ENCODE results near the gene ELF4.

Gene ELF4

DNA sequence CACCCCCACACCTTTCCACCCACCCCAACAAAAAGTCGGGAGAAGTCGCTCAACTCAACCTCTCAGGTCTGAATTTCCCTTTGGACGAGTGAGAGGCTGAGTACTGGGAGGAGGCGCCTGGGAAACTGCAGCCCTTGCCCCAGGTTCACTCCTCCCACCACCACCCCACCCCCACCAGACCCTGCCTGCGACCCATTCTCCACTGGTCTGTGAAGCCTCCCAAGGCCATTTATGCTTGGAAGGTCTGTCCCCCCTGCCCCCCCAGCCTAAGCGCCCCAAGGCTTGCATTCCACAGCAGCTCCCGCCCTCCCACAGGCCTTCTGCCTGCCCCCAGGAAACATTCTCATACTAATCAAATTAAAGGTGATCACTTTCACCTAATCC lies 27.2 kb downstream of the ELF4 start:
- TF ChIP-seq, protein P1, sequence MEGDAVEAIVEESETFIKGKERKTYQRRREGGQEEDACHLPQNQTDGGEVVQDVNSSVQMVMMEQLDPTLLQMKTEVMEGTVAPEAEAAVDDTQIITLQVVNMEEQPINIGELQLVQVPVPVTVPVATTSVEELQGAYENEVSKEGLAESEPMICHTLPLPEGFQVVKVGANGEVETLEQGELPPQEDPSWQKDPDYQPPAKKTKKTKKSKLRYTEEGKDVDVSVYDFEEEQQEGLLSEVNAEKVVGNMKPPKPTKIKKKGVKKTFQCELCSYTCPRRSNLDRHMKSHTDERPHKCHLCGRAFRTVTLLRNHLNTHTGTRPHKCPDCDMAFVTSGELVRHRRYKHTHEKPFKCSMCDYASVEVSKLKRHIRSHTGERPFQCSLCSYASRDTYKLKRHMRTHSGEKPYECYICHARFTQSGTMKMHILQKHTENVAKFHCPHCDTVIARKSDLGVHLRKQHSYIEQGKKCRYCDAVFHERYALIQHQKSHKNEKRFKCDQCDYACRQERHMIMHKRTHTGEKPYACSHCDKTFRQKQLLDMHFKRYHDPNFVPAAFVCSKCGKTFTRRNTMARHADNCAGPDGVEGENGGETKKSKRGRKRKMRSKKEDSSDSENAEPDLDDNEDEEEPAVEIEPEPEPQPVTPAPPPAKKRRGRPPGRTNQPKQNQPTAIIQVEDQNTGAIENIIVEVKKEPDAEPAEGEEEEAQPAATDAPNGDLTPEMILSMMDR (conservative IDR thresholded peaks at IDR 0.05; ENCODE audit: low read depth, low read length) = no peak
- H3K4me3 ChIP-seq (ENCODE audit: low read length) = no peak overlapping the region
- DNase-seq (ENCODE audit: low read depth) = no peak

DNA sequence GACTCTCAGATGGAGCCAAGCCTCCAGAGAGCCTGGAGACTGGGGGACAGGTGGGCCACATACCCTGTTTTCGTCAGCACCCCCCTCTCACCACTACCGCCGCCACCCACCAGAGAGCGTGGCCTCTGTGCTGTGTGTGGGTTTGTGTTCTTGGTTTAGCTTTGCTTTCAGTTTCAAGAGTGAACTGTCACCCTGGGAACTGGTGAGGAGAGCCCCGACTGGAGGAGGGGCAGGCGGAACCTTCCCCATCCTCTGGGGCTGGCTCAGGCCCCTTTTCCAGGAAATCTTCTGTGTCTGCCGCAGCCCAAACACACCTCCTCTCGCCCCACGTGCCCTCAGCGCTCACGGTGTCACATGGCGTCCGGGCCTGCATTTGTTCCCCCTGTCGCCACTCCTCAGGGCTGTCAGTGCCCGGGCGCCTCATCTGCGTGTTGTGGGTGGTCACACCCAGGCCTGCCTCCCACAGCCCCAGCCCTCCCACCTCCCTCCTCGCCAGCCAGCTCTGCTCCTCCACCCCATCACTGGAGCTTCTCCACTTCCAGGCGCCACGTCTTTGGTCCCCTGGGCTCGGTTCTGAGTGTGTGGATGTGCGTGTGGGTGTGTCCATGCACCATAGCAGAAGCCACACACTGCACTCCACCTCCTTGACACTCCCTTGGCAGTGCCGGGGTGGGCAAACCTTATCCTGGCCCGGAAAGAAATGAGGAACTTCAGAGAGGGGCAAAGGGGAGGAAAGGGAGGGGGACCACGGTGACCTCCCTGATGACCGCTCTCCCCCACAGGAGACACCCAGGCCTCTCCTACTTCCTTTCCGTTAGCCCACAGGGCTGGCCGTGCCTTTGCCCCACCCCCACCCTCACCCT lies 27.8 kb downstream of the ELF4 start:
- TF ChIP-seq, protein P1 (conservative IDR thresholded peaks at IDR 0.05; ENCODE audit: low read depth, low read length) = no peak
- no peak overlapping the region for H3K4me3 ChIP-seq (ENCODE audit: low read length)
- no peak for DNase-seq (ENCODE audit: low read depth)

DNA sequence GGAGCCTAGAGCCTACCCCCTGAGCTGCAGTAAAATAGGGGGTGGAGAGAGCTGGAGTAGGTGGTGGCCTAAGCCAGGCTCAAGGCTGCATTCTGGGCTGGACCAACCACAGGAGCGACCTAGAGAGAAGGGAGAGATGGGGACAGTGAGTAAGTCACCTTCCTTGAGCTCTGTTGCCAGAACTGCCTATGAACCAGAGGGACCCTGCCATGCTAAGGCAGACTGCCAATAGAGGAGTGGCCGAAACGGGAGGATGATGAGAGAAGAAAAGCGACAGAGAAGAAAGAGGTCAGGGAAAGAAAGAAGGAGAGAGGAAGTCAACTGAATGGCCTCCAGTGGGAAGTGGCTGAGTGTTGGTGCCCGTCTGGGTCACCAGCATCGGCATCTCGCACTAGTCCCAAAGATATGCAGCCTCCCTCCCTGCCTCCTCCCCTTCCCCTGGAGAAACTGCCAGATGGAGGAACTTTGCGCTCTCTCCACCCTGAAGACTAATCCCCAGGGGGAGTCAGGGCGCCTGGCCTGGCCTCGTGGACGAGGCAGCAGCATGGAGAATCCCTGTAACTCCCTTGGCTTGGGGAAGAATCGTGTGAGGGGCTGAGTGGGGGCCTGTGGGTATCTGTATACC lies 28.8 kb downstream of the ELF4 start:
- no peak overlapping the region for H3K4me3 ChIP-seq (ENCODE audit: low read length)
- TF ChIP-seq, protein P1 (conservative IDR thresholded peaks at IDR 0.05; ENCODE audit: low read depth, low read length) = no peak
- DNase-seq (ENCODE audit: low read depth) = no peak

DNA sequence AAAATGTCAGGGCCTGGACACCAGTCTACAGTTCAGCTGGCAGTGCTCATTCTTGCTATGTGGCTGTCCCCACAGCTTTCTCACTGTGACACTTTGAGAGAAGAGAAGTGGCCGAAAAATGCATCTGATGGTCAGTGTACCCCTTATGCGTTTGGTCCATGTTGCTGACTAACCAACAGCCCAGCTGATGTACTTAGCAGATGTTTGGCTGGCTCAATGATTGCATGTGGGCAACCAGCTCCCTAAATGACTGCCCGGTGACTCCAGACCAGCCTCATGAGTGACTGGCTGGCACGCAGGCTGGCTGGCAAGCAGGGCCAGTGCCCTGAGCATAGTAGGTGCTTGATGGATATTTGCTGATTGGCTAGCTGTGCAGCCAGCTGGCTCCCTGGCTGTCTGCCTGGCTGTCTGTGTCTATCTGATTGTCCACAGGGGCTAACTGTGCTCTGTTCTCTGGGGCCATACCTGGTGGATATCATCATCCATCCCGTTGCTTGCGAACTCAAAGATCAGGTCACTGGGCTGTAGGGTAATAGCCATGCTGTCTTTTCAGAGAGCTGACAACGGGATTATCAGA lies 29.4 kb downstream of the ELF4 start:
- DNase-seq (ENCODE audit: low read depth) = no peak
- TF ChIP-seq, protein P1 (conservative IDR thresholded peaks at IDR 0.05; ENCODE audit: low read depth, low read length) = no peak
- no peak overlapping the region for H3K4me3 ChIP-seq (ENCODE audit: low read length)

DNA sequence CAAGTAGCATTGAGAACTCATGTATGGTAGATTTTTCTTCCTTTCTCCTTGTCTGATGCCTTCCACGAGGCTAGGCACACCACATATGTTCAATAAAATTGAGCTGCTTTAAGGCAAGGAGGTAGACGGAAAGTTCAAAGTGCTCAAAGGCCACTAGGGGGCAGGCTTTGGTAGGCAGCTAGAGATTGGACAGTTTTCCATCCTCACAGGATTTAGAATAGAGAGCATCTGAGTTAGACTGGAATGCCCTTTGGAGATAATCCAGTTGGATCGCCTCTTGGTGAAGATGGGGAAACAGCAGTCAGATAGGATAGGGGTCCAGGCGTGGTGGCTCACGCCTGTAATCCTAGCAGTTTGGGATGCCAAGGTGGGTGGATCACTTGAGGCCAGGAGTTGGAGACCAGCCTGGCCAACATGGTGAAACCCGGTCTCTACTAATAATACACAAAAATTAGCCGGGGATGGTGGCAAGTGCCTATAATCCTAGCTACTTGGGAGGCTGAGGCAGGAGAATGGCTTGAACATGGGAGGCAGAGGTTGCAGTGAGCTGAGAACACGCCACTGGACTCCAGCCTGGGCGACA lies 30.4 kb downstream of the ELF4 start:
- DNase-seq (ENCODE audit: low read depth) = no peak
- no peak overlapping the region for H3K4me3 ChIP-seq (ENCODE audit: low read length)

DNA sequence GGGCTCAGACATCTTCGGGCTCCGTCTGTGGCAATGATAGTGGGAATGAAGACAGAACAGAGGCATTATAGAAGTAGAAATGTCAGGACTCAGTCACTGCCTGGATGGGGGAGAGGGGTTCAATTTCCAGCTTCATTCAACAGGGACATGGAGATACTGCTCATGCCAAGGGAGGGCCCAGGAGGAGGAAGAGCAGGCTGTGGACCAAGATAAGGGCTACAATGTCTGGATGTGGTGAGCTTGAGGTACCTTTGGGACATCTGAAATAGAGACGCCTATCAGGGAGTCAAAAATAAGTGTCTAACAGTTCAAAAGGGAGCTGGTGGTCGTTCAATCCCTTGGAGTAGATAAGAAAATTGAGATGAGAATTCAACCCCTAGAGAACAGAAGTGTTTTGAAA lies 34.5 kb downstream of the ELF4 start:
- H3K4me3 ChIP-seq (ENCODE audit: low read length) = no peak overlapping the region
- TF ChIP-seq, protein P1 (conservative IDR thresholded peaks at IDR 0.05; ENCODE audit: low read depth, low read length) = no peak
- DNase-seq (ENCODE audit: low read depth) = no peak

More for the DNA sequence above, 30.4 kb downstream of the ELF4 start:
- TF ChIP-seq, protein P1 (conservative IDR thresholded peaks at IDR 0.05; ENCODE audit: low read depth, low read length) = peak; percentile 75

All from retinal pigment epithelial cell (primary cell).